Stimulated activated CD4-positive, alpha-beta T cell treated with anti-CD3 and anti-CD28 coated beads, Interleukin-15, amount 100 ng/mL, for 24 hours (primary cell): ENCODE results near the gene LRRC55.

Experiments
- DNase-seq: peaks from one replicate; pipeline ENCODE4 v3.0.0-alpha.2; 2020

Gene LRRC55

GRCh38 chr11:57181678-57182305 is at the start of gene LRRC55:
LRRC55 (plus strand) TSS chr11:57181953; CDS start chr11:57182023, 70 bp downstream.
- no peak for DNase-seq

GRCh38 chr11:57133366-57134038 is 48.3 kb upstream of the LRRC55 start:
- no peak for DNase-seq

GRCh38 chr11:57134284-57134683 is 47.5 kb upstream of the LRRC55 start:
- no peak for DNase-seq

GRCh38 chr11:57135020-57135751 is 46.6 kb upstream of the LRRC55 start:
- DNase-seq = no peak

GRCh38 chr11:57140568-57140967 is 41.2 kb upstream of the LRRC55 start:
- DNase-seq = no peak

- no peak for DNase-seq
Measured at GRCh38 chr11:57143459-57143858, 38.3 kb upstream of the LRRC55 start.

GRCh38 chr11:57144075-57144474 is 37.7 kb upstream of the LRRC55 start:
- no peak for DNase-seq

GRCh38 chr11:57144531-57145320 is 37.0 kb upstream of the LRRC55 start:
- DNase-seq = no peak

- no peak for DNase-seq
Measured at GRCh38 chr11:57146301-57146700, 35.5 kb upstream of the LRRC55 start.

- no peak for DNase-seq
Measured at GRCh38 chr11:57148621-57149020, 33.1 kb upstream of the LRRC55 start.

- no peak for DNase-seq
Measured at GRCh38 chr11:57150454-57150917, 31.3 kb upstream of the LRRC55 start.

- no peak for DNase-seq
Measured at GRCh38 chr11:57152134-57152533, 29.6 kb upstream of the LRRC55 start.

GRCh38 chr11:57153448-57153847 is 28.3 kb upstream of the LRRC55 start:
- DNase-seq = no peak

- DNase-seq = no peak
Measured at GRCh38 chr11:57154739-57155138, 27.0 kb upstream of the LRRC55 start.

- DNase-seq = no peak
Measured at GRCh38 chr11:57155400-57155799, 26.4 kb upstream of the LRRC55 start.

- DNase-seq = no peak
Measured at GRCh38 chr11:57155838-57156607, 25.7 kb upstream of the LRRC55 start.

- no peak for DNase-seq
Measured at GRCh38 chr11:57156928-57157327, 24.8 kb upstream of the LRRC55 start.

GRCh38 chr11:57157624-57158023 is 24.1 kb upstream of the LRRC55 start:
- DNase-seq = no peak

GRCh38 chr11:57158180-57158579 is 23.6 kb upstream of the LRRC55 start:
- no peak for DNase-seq

- no peak for DNase-seq
Measured at GRCh38 chr11:57158599-57158998, 23.2 kb upstream of the LRRC55 start.

- no peak for DNase-seq
Measured at GRCh38 chr11:57160665-57161064, 21.1 kb upstream of the LRRC55 start.

GRCh38 chr11:57161351-57161750 is 20.4 kb upstream of the LRRC55 start:
- no peak for DNase-seq
